IMR-90 (cell line): ENCODE results near the gene ZNF26.

Source experiments
- MAZ ChIP-seq: IDR thresholded peaks from 2 replicates; pipeline ENCODE4 v1.6.1; 2012; ENCODE audit warnings: low read depth, mild to moderate bottlenecking, low read length, improper control_type of control experiment, moderate library complexity, borderline replicate concordance
- POLR2A ChIP-seq: IDR thresholded peaks from 2 replicates; pipeline ENCODE4 v1.6.1; 2012; ENCODE audit warnings: mild to moderate bottlenecking, low read depth, low read length
- TF ChIP-seq, protein P1 (sequence below): conservative IDR thresholded peaks from 2 replicates; pipeline ENCODE4 v1.5.1; 2012; ENCODE audit warnings: mild to moderate bottlenecking, low read depth, low read length, improper control_type of control experiment

DNA sequence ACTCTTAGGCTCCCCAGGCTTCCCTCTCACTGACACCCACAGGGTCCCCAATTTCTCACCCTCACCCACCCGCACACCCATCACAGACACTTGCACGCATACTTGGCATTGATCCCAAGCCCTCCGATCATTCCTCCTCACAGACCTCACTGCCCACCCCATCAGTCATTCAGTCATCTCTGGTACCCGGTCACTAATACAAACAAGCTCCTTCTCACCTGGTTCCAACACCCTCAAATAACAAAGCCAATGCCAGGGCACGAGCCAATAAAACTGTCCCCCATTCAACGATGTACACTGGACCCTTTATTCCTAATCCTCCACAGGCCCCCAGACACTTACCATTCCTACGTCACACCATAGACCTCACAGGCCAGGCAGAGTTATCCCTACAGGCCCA lies 32.4 kb upstream of the ZNF26 start:
- TF ChIP-seq POLR2A (no peak), MAZ (no peak)
- TF ChIP-seq, protein P1, sequence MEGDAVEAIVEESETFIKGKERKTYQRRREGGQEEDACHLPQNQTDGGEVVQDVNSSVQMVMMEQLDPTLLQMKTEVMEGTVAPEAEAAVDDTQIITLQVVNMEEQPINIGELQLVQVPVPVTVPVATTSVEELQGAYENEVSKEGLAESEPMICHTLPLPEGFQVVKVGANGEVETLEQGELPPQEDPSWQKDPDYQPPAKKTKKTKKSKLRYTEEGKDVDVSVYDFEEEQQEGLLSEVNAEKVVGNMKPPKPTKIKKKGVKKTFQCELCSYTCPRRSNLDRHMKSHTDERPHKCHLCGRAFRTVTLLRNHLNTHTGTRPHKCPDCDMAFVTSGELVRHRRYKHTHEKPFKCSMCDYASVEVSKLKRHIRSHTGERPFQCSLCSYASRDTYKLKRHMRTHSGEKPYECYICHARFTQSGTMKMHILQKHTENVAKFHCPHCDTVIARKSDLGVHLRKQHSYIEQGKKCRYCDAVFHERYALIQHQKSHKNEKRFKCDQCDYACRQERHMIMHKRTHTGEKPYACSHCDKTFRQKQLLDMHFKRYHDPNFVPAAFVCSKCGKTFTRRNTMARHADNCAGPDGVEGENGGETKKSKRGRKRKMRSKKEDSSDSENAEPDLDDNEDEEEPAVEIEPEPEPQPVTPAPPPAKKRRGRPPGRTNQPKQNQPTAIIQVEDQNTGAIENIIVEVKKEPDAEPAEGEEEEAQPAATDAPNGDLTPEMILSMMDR: no peak
